KOPT-K1 (cell line): Measurements from ENCODE around the gene BCAP31.
"Not testable (repeated sequence)": the region's sequence is repeated elsewhere in the genome, so short reads cannot be mapped to it uniquely, and the experiment has no call there.

Source experiments
- H3K27ac ChIP-seq: fragments of 200-600 bp; sonication (generic); 2 replicates; pipeline ENCODE4 v1.5.1; 2016; ENCODE audit warnings: antibody characterized with exemption, mild to moderate bottlenecking, low read depth, low read length; ENCODE audit not compliant: poor library complexity, severe bottlenecking
- H3K36me3 ChIP-seq: fragments of 200-600 bp; sonication (generic); 2 replicates; pipeline ENCODE4 v1.5.1; 2017; ENCODE audit warnings: antibody characterized with exemption, mild to moderate bottlenecking, low read length, moderate library complexity; ENCODE audit not compliant: insufficient read depth
- H3K9me3 ChIP-seq: fragments of 200-600 bp; sonication (generic); 2 replicates; pipeline ENCODE4 v1.5.1; 2017; ENCODE audit warnings: antibody characterized with exemption, low read length, mild to moderate bottlenecking; ENCODE audit not compliant: insufficient read depth, poor library complexity, severe bottlenecking

The BCAP31 gene

GRCh38 chrX:153714256-153714655 is 9.9 kb downstream of the BCAP31 start:
- Histone ChIP-seq H3K36me3 (peaks cover 94% of the 10 kb centered on the region), H3K9me3 (no peaks in the 10 kb centered on the region), H3K27ac (no peak overlapping the region)

- H3K36me3 ChIP-seq: peaks cover 85% of the 10 kb centered on the region
- H3K27ac ChIP-seq: no peak overlapping the region
These were observed 14.2 kb downstream of the BCAP31 start for GRCh38 chrX:153709726-153710674.

DNA sequence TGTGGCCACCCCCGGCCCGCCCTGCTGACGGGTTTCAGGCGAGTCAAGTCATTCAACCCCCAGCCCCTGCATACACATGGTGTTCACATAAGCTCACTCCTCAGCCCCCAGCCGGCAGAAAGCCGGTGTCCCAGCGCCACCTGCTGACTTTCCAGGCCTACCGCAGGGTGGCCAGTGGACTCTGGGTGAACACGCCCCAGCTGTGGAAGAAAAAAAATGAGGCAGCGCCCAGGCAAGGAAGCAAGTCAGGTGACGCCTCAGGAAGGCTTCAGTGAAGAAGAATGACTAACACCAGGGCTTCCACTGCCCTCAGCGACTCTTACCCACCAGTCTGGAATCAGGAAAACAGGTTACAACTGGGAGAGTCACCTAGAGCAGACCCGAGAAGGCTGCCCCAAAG is 15.8 kb downstream of the BCAP31 start:
- Histone ChIP-seq H3K27ac (no peak overlapping the region), H3K9me3 (no peaks in the 10 kb centered on the region), H3K36me3 (peaks cover 84% of the 10 kb centered on the region)

More at GRCh38 chrX:153709726-153710674, 14.2 kb downstream of the BCAP31 start:
- no peaks in the 10 kb centered on the region for H3K9me3 ChIP-seq

GRCh38 chrX:153707406-153707805 is 16.8 kb downstream of the BCAP31 start:
- H3K27ac ChIP-seq: no peak overlapping the region
- no peaks in the 10 kb centered on the region for H3K9me3 ChIP-seq
- H3K36me3 ChIP-seq: peaks cover 84% of the 10 kb centered on the region

DNA sequence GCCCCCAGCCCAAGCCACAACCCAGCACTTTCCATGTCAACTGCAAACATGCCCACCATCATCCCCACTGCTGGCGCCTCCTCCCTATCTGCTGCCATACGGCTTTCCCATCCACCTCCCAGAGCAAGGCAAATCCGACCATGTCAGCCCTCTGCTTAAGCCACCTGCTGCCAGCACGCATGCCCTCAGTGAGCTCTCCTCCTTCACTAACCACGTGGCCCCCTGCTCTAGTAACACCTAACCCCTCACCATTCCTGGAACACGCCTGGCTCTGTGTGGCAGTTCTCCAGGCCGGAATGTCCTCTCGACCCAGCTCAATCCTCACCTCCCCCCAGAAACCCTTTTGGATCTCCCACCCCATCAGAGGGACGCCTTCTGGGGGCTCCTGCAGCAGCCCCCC is 17.4 kb downstream of the BCAP31 start:
- no peak overlapping the region for H3K27ac ChIP-seq
- peaks cover 88% of the 10 kb centered on the region for H3K36me3 ChIP-seq
- H3K9me3 ChIP-seq: no peaks in the 10 kb centered on the region

- H3K27ac ChIP-seq, H3K9me3 ChIP-seq: not testable (repeated sequence)
- H3K36me3 ChIP-seq: peaks cover 86% of the 10 kb centered on the region
These were observed 18.7 kb downstream of the BCAP31 start for GRCh38 chrX:153705403-153706060.

GRCh38 chrX:153704631-153705402 is 19.4 kb downstream of the BCAP31 start:
- H3K9me3 ChIP-seq, H3K27ac ChIP-seq: not testable (repeated sequence)
- peaks cover 79% of the 10 kb centered on the region for H3K36me3 ChIP-seq

- no peaks in the 10 kb centered on the region for H3K9me3 ChIP-seq
- no peak overlapping the region for H3K27ac ChIP-seq
- peaks cover 74% of the 10 kb centered on the region for H3K36me3 ChIP-seq
These were observed 20.1 kb downstream of the BCAP31 start for GRCh38 chrX:153704021-153704526.

GRCh38 chrX:153703036-153703370 is 21.2 kb downstream of the BCAP31 start:
- Histone ChIP-seq H3K27ac (no peak overlapping the region), H3K36me3 (peaks cover 73% of the 10 kb centered on the region), H3K9me3 (no peaks in the 10 kb centered on the region)

DNA sequence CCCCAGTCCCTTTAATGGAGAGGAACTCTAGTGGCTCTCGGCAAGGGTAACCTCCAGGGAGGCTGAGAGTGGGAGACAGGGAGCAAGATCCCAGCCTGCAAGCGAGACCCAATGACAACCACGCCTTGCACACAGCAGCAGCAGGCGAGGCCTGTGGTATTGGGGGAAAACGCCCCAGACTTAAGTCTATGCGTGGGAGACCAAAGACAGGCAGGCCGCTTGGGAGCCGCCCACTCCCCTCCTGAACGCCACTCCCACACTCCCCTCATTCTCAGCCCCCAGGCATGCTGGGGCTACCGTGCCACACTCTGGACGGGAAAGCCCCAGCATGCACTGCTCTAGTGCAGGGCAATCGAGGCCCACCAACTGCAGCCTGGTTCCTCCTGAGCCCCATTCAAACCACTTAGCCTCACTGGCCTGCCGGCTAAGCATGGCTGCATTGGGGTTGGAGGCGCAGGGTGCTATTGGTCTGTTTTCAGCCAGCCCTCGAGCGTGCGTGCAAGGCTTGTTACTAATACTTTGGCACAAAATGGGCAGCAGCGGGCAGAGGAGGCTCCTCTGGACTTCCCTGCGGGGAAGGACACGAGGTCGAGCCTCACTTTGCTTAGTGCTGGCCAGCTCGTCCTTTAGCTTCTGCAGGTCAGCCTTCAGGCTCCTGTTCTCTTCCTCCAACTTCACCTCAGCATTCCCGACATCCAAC is 21.7 kb downstream of the BCAP31 start:
- H3K9me3 ChIP-seq: no peaks in the 10 kb centered on the region
- H3K36me3 ChIP-seq: peaks cover 73% of the 10 kb centered on the region
- no peak overlapping the region for H3K27ac ChIP-seq

DNA sequence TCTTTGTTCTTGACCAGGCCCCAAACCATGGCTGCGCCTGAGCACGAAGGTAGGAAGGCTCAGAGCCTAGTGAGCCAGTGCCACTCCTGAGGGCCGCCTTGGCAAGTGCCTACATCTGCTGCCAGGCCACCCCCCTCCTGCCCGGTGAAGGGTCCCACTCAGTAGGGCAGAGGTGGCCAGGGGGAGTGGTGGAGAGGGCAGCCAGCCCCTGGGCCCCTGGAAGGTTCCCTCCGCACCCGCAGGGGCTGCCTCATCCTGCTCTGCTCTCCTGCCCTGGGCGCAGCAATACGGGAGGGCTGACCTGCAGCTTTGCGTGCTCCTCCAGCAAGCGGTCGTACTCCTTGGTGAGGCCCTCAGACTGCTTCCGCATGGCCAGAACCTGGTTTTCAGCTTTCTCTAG is 22.5 kb downstream of the BCAP31 start:
- no peaks in the 10 kb centered on the region for H3K9me3 ChIP-seq
- peaks cover 69% of the 10 kb centered on the region for H3K36me3 ChIP-seq
- H3K27ac ChIP-seq: no peak overlapping the region

- Histone ChIP-seq H3K9me3 (no peaks in the 10 kb centered on the region), H3K27ac (no peak overlapping the region), H3K36me3 (peaks cover 63% of the 10 kb centered on the region)
These were observed 23.2 kb downstream of the BCAP31 start for GRCh38 chrX:153700967-153701366.

- Histone ChIP-seq H3K36me3 (peaks cover 63% of the 10 kb centered on the region), H3K27ac (no peak overlapping the region), H3K9me3 (no peaks in the 10 kb centered on the region)
These were observed 23.7 kb downstream of the BCAP31 start for GRCh38 chrX:153700376-153700945.

DNA sequence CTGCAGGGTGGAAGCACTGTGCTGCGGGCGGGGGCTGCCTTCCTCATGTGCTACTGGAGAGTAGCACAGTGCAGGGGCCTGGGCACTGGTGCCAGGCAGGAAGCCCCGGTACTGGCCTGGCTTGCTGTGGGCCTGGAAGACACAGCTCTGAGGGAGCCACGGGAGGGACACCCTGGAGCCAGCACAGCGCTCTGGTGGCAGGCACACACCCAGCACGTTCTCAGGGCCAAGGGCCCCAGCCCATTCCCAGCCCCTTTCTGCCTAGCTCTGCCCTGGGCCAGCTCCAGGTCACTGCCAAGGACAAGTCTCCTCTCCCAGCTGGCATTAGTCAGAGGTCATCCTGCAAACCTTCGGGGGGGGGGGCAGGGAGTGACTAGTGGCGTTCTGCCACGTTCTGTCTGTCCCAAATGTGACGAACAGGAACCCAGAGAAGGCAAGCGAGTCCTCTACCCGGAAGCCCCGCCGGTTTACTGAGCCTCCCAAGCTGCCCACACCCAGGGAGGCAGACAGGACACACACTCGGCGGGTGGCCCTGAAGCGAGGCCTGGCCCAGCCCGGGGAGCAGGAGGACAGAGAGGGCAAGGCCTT is 24.3 kb downstream of the BCAP31 start:
- H3K9me3 ChIP-seq, H3K27ac ChIP-seq: not testable (repeated sequence)
- peaks cover 63% of the 10 kb centered on the region for H3K36me3 ChIP-seq
